HG03520 (cell line): ENCODE data around the gene ZIC4.

ENCODE experiments used
- ATAC-seq: cut with Tn5 transposase; IDR thresholded peaks from one replicate; pipeline ENCODE4 v1.9.1; 2021; ENCODE audit warnings: mild to moderate bottlenecking, moderate library complexity; ENCODE audit not compliant: unreplicated experiment

The ZIC4 gene

GRCh38 chr3:147418371-147418781 lies 12.0 kb upstream of the ZIC4 start:
- no peak for ATAC-seq

DNA sequence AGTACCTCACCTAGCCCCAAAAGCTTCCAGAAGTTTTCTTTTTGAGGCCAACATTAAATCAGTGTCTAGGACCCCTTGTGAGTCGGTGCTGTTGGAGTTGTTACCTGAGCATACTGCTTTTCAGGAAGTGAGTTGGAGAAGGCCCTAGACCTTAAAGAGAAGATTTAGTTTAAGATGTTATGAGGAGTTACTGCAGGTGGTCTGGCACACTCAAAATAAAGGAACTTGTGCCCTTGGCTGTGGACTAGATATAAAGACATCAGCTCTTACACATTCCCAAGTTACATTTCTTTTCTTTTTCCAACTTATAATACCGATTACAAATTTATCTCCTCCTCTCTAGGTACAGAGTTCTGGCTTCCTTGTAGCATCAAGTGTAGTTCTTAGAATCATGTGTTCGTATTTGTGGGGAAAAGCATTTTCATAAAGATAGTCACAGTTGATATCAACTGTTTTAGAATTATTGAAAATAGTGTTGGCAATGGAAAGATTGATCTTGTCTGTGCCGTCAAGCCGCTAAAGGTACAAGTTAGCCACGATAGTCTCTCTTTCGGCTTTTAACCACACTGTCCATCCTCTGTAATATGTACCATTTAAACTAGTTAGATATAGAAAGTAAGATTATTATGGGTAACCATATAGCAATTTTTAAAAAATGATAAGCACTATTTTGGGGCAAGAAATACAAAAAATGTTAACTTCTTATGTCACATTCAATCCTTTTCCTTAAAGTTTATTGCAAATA lies 11.4 kb upstream of the ZIC4 start:
- ATAC-seq = no peak

GRCh38 chr3:147416931-147417330 lies 10.6 kb upstream of the ZIC4 start:
- ATAC-seq = no peak

DNA sequence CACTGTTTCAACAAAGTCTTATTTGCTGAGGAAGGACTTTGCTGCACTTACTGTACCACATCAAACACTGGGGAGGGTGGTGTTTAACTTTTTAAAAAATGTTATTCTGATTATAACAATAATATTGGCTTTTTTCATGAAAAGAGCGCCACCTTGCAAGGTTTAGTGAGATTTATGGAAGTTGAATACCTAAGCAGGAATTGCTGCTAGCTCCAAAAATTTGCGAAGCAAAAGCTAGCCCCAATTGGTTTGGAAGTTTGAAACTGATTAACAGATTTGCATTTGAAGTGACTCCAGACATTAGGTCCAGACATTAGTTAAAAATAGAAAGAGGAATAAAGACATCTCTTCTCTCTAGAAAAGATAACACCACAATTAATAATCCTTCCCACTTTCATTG lies 9.5 kb upstream of the ZIC4 start:
- no peak for ATAC-seq

GRCh38 chr3:147415286-147415685 lies 8.9 kb upstream of the ZIC4 start:
- ATAC-seq = no peak

GRCh38 chr3:147414390-147415138 lies 8.2 kb upstream of the ZIC4 start:
- no peak for ATAC-seq

DNA sequence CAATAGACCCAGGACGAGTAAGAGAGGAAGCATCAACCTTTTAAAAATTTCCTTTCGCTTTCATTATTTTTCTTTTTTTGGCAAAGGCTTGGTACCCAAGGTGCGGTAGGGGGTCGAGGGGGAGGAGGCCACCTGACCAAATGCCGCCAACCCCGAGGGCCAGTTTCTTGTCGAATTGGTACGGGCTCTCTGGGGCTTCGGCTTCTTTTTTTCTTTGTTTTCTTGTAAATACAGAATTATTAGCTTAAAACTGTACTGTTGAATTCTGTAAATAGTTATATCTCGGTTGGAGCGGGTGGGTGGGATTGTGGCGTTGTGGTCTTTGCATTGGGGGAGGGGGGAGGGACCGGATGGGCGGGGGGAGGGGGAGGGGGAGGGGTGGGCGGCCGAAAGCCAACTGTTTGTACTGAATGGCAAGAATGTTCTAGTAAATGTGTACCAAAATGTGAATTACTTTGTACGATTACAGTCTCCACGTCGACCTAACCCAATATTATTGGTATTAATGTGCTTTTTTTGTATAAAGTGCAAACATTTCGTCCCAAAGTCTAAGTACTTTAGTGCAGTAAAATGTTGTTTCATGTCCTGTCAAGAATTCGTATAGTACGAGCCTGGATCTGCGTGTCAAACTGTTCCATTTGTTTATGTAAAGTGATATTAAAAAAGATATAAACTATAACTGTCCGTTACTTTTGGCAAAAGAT lies 7.5 kb upstream of the ZIC4 start:
- ATAC-seq = no peak

- ATAC-seq = no peak
Measured at GRCh38 chr3:147412917-147413685, 6.8 kb upstream of the ZIC4 start.

GRCh38 chr3:147412261-147412916 lies 6.0 kb upstream of the ZIC4 start:
- ATAC-seq = no peak

GRCh38 chr3:147411815-147412241 lies 5.5 kb upstream of the ZIC4 start:
- ATAC-seq = no peak

DNA sequence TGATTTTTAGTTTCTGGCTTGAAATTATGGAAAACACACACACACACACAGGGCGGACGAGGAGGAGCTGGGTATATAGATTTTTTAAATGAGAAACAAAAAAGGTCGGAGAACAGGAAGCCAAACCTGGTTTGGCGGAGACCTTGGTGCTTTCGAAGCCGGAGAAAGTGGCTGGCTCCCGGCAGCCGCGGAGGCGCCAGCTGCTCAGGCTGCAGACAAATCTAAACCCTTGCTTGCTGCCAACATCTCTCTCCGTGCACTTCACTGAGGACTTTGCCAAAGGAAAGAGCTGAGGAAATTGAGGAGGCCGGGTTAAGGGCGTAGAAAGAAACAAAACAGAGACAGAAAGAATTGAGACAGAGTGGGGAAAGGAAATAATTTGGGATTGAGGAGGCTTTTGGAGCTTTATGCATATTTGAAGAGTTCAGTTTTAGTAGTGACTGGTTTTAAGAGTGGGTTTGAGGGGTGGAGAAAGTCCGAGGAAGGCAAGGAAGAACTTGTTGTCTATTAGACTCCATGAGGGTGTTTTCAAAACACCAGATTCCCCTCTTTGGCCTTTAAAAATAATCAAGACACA lies 5.0 kb upstream of the ZIC4 start:
- ATAC-seq = no peak

DNA sequence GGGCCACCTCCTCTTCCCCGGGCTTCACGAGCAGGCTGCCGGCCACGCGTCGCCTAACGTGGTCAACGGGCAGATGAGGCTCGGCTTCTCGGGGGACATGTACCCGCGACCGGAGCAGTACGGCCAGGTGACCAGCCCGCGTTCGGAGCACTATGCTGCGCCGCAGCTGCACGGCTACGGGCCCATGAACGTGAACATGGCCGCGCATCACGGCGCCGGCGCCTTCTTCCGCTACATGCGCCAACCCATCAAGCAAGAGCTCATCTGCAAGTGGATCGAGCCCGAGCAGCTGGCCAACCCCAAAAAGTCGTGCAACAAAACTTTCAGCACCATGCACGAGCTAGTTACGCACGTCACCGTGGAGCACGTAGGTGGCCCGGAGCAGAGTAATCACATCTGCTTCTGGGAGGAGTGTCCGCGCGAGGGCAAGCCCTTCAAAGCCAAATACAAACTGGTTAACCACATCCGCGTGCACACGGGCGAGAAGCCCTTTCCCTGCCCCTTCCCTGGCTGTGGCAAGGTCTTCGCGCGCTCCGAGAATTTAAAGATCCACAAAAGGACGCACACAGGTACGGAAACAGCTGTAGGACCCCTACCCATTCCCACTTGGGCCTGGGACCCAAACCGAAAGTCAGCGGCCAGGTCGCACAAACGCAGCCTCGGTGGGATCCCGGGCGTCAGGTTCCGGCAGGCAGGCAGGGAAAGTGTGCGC lies 4.3 kb upstream of the ZIC4 start:
- ATAC-seq = no peak

DNA sequence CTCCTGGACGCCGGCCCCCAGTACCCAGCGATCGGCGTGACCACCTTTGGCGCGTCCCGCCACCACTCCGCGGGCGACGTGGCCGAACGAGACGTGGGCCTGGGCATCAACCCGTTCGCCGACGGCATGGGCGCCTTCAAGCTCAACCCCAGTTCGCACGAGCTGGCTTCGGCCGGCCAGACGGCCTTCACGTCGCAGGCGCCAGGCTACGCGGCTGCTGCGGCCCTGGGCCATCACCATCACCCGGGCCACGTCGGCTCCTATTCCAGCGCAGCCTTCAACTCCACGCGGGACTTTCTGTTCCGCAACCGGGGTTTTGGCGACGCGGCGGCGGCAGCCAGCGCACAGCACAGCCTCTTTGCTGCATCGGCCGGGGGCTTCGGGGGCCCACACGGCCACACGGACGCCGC lies 3.8 kb upstream of the ZIC4 start:
- ATAC-seq = no peak

GRCh38 chr3:147409143-147410115 lies 3.1 kb upstream of the ZIC4 start, which contains the start of gene ZIC1:
ZIC1 (plus strand) TSS chr3:147409365; CDS start chr3:147410113, 748 bp downstream.
- no peak for ATAC-seq

- no peak for ATAC-seq
Measured at GRCh38 chr3:147408188-147409100, 2.1 kb upstream of the ZIC4 start.

- ATAC-seq = no peak
Measured at GRCh38 chr3:147407498-147408187, 1.3 kb upstream of the ZIC4 start.

- no peak for ATAC-seq
Measured at GRCh38 chr3:147407114-147407497, 763 bp upstream of the ZIC4 start.
